ENCODE data around the gene HES1. TPM values are rescaled to one million over a fixed set of nuclear protein-coding genes. Genes with fewer than 3 reads are reported as not detected.

Gene HES1
- total and polyA plus RNA-seq, 2 experiments from 2014 or later, result 42.7 to 60.8 TPM

DNA sequence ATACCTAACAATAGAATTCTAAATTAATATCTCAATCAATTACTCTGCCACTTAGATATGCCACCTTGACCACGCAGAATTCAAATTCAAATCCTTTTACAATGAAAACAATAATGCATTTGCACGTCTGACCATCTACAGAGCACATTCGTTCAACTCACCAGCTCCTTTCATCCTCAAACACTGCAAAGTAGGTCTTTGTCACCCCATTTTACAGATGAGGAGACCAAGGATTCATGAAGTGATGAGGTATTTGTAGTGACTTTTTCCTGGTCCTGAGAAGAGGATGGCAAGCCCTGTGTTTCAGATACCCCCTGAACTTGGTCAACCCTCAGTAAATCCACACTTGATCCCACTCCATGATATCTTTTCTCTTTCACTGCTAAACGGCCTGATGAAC, 42.2 kb downstream of the HES1 start:
- Histone ChIP-seq H3F3A (replicated peaks; ENCODE audit: low read depth) (no peaks in the 10 kb centered on the region), H3K36me3 (ENCODE audit: insufficient read depth) (no peaks in the 10 kb centered on the region), H4K20me1 (replicated peaks; ENCODE audit: insufficient read depth) (no peaks in the 10 kb centered on the region), H3K27me3 (ENCODE audit: insufficient read depth) (no peaks in the 10 kb centered on the region), H3K4me1 (ENCODE audit: insufficient read depth) (peaks cover 18% of the 10 kb centered on the region), H3K4me2 (no peak overlapping the region), H2AFZ (no peak overlapping the region), H3K27ac (ENCODE audit: low read depth) (no peak overlapping the region), H3K4me3 (no peak overlapping the region), H3K79me2 (replicated peaks; ENCODE audit: insufficient read depth) (no peaks in the 10 kb centered on the region), H3K9me2 (ENCODE audit: insufficient read depth) (0 out of 2 replicates have a peak, but pooled peaks cover 5% of the 10 kb centered on the region)
- Mint-ChIP-seq H3K4me3 (no peak overlapping the region), H3K27me3 (ENCODE audit: insufficient read depth, low read depth, poor library complexity) (peaks cover 3% of the 10 kb centered on the region), H3K36me3 (ENCODE audit: low read depth) (no peaks in the 10 kb centered on the region), H3K9me3 (no peaks in the 10 kb centered on the region), H3K27ac (no peak overlapping the region), H3K4me1 (peaks cover 33% of the 10 kb centered on the region)
- DNase-seq (ENCODE audit: low spot score) (no peak), ATAC-seq (no peak)
- no peak for TF ChIP-seq NANOG (IDR thresholded peaks at IDR 0.05; ENCODE audit: borderline replicate concordance)
- no peak for TF ChIP-seq POLR2AphosphoS5 (IDR thresholded peaks at IDR 0.05; ENCODE audit: low read depth)
- no peak for TF ChIP-seq EZH2 (IDR thresholded peaks at IDR 0.05; ENCODE audit: low read depth, unreplicated experiment)
- TF ChIP-seq, protein P1, sequence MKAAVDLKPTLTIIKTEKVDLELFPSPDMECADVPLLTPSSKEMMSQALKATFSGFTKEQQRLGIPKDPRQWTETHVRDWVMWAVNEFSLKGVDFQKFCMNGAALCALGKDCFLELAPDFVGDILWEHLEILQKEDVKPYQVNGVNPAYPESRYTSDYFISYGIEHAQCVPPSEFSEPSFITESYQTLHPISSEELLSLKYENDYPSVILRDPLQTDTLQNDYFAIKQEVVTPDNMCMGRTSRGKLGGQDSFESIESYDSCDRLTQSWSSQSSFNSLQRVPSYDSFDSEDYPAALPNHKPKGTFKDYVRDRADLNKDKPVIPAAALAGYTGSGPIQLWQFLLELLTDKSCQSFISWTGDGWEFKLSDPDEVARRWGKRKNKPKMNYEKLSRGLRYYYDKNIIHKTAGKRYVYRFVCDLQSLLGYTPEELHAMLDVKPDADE (IDR thresholded peaks at IDR 0.05), result no peak
- no peak for TF ChIP-seq STAT1 (IDR thresholded peaks at IDR 0.05; ENCODE audit: unreplicated experiment)
- no peak for TF ChIP-seq ZNF114 (CRISPR knock-in tag; IDR thresholded peaks at IDR 0.05)

DNA sequence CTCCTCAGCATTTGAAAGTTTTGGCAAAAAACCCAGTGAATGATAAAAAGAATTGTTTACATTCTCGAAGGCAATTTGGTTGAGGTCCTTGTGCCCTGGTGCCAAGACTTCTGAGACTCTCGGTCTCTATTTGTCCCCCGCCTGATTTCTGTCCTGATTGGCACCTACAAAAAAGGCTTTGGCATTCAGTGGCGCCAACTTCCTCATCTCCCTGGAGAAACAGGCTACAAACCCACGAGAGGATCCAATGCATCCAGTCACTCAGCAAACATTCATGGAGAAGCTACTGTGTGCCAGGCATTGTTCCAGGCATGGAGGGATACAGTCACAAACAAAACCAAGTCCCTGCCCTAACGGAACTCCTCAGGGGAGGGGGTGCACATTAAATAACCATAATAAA, 42.7 kb downstream of the HES1 start:
- Mint-ChIP-seq H3K27me3 (ENCODE audit: insufficient read depth, low read depth, poor library complexity) (peaks cover 3% of the 10 kb centered on the region), H3K27ac (no peak overlapping the region), H3K4me1 (peaks cover 33% of the 10 kb centered on the region), H3K36me3 (ENCODE audit: low read depth) (no peaks in the 10 kb centered on the region), H3K9me3 (no peaks in the 10 kb centered on the region), H3K4me3 (no peak overlapping the region)
- no peak overlapping the region for H3K27ac ChIP-seq (ENCODE audit: low read depth)
- TF ChIP-seq STAT1 (IDR thresholded peaks at IDR 0.05; ENCODE audit: unreplicated experiment), result no peak
- no peak for TF ChIP-seq POLR2AphosphoS5 (IDR thresholded peaks at IDR 0.05; ENCODE audit: low read depth)
- no peak for TF ChIP-seq EZH2phosphoT487 (IDR thresholded peaks at IDR 0.05; ENCODE audit: unreplicated experiment)
- no peak for TF ChIP-seq CREB1 (CRISPR knock-in tag; IDR thresholded peaks at IDR 0.05; ENCODE audit: low read depth)
- H3K4me2 ChIP-seq, result no peak overlapping the region
- no peak overlapping the region for H2AFZ ChIP-seq
- H3K79me2 ChIP-seq (replicated peaks; ENCODE audit: insufficient read depth), result no peaks in the 10 kb centered on the region
- no peaks in the 10 kb centered on the region for H3K27me3 ChIP-seq (ENCODE audit: insufficient read depth)
- H4K20me1 ChIP-seq (replicated peaks; ENCODE audit: insufficient read depth), result no peaks in the 10 kb centered on the region
- H3K4me1 ChIP-seq (ENCODE audit: insufficient read depth), result peaks cover 18% of the 10 kb centered on the region
- ATAC-seq (no peak), DNase-seq (ENCODE audit: low spot score) (no peak)
- H3K4me3 ChIP-seq, result no peak overlapping the region
- H3K9me2 ChIP-seq (ENCODE audit: insufficient read depth), result 0 out of 2 replicates have a peak, but pooled peaks cover 5% of the 10 kb centered on the region
- H3F3A ChIP-seq (replicated peaks; ENCODE audit: low read depth), result no peaks in the 10 kb centered on the region
- no peaks in the 10 kb centered on the region for H3K36me3 ChIP-seq (ENCODE audit: insufficient read depth)

DNA sequence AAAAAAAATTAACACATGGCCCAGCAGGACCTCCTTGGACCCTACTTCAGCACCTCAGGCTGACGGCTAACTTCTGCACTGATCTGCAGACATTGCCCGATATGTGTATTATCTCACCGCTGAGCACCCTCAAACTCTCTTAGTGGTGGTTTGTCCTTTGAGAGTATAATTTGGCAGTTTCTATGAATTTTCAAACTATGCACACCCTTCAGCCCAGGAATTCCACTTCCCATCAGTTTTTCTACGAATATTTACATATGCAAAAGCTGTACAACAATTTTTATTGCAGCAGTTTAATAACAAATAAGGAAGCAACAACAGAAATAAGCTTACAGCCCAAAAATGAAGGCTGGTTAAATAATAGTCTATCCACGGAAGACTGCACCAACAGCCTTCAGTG, 44.6 kb downstream of the HES1 start:
- peaks cover 1% of the 10 kb centered on the region for H3K27me3 Mint-ChIP-seq (ENCODE audit: insufficient read depth, low read depth, poor library complexity)
- no peak for TF ChIP-seq STAT1 (IDR thresholded peaks at IDR 0.05; ENCODE audit: unreplicated experiment)
- TF ChIP-seq ZNF114 (CRISPR knock-in tag; IDR thresholded peaks at IDR 0.05), result no peak
- no peak for TF ChIP-seq EZH2 (IDR thresholded peaks at IDR 0.05; ENCODE audit: low read depth, unreplicated experiment)
- no peak for TF ChIP-seq ZNF331 (CRISPR knock-in tag; IDR thresholded peaks at IDR 0.05; ENCODE audit: low read depth)
- TF ChIP-seq, protein P1 (IDR thresholded peaks at IDR 0.05), result no peak
- TF ChIP-seq, protein P2, sequence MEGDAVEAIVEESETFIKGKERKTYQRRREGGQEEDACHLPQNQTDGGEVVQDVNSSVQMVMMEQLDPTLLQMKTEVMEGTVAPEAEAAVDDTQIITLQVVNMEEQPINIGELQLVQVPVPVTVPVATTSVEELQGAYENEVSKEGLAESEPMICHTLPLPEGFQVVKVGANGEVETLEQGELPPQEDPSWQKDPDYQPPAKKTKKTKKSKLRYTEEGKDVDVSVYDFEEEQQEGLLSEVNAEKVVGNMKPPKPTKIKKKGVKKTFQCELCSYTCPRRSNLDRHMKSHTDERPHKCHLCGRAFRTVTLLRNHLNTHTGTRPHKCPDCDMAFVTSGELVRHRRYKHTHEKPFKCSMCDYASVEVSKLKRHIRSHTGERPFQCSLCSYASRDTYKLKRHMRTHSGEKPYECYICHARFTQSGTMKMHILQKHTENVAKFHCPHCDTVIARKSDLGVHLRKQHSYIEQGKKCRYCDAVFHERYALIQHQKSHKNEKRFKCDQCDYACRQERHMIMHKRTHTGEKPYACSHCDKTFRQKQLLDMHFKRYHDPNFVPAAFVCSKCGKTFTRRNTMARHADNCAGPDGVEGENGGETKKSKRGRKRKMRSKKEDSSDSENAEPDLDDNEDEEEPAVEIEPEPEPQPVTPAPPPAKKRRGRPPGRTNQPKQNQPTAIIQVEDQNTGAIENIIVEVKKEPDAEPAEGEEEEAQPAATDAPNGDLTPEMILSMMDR (conservative IDR thresholded peaks at IDR 0.05; ENCODE audit: low read depth in 2 of 2), result no peak
- no peak for DNase-seq (ENCODE audit: low spot score)

More for the DNA sequence above, 44.6 kb downstream of the HES1 start:
- no peak overlapping the region for H3K27ac Mint-ChIP-seq
- 0 out of 2 replicates have a peak, but pooled peaks cover 5% of the 10 kb centered on the region for H3K9me2 ChIP-seq (ENCODE audit: insufficient read depth)
- H3K27me3 ChIP-seq (ENCODE audit: insufficient read depth), result no peaks in the 10 kb centered on the region
- H3K4me2 ChIP-seq, result no peak overlapping the region
- H4K20me1 ChIP-seq (replicated peaks; ENCODE audit: insufficient read depth), result no peaks in the 10 kb centered on the region
- no peaks in the 10 kb centered on the region for H3K36me3 ChIP-seq (ENCODE audit: insufficient read depth)
- H3K27ac ChIP-seq (ENCODE audit: low read depth), result no peak overlapping the region
- no peaks in the 10 kb centered on the region for H3F3A ChIP-seq (replicated peaks; ENCODE audit: low read depth)
- H3K4me1 ChIP-seq (ENCODE audit: insufficient read depth), result peaks cover 26% of the 10 kb centered on the region
- H3K9me3 Mint-ChIP-seq, result no peaks in the 10 kb centered on the region
- no peak overlapping the region for H2AFZ ChIP-seq
- ATAC-seq, result no peak
- H3K4me3 ChIP-seq, result no peak overlapping the region
- no peaks in the 10 kb centered on the region for H3K36me3 Mint-ChIP-seq (ENCODE audit: low read depth)
- H3K4me3 Mint-ChIP-seq, result no peak overlapping the region
- no peaks in the 10 kb centered on the region for H3K79me2 ChIP-seq (replicated peaks; ENCODE audit: insufficient read depth)
- H3K4me1 Mint-ChIP-seq, result peaks cover 37% of the 10 kb centered on the region
